ENCODE results near the gene CSKMT. TPM values are rescaled to one million over a fixed set of nuclear protein-coding genes. Genes with fewer than 3 reads are reported as not detected.

CSKMT gene
- total RNA-seq, 1 donor from 2014 or later, result 3.6 TPM

Other genes with a start within 250 kb of the CSKMT start
- gene SCGB1A1, start 246.3 kb upstream of the CSKMT start, total RNA-seq, result not detected in 2 replicates
- 409 and 1,601 TPM in 2 replicates for gene AHNAK, start 118.5 kb upstream of the CSKMT start, total RNA-seq
- 1,513 and 1,623 TPM in 2 replicates for gene EEF1G, start 91.4 kb upstream of the CSKMT start, total RNA-seq
- gene TUT1, start 73.8 kb upstream of the CSKMT start, total RNA-seq, result 5.9 and 12.7 TPM in 2 replicates
- gene MTA2, start 63.4 kb upstream of the CSKMT start, total RNA-seq, result 121 and 212 TPM in 2 replicates
- gene EML3, start 52.5 kb upstream of the CSKMT start, total RNA-seq, result 14.9 and 29.7 TPM in 2 replicates
- gene ROM1, start 52.1 kb upstream of the CSKMT start, total RNA-seq, result 0.87 and 2.5 TPM in 2 replicates
- 37.2 and 39.6 TPM in 2 replicates for gene B3GAT3, start 43.3 kb upstream of the CSKMT start, total RNA-seq
- gene GANAB, start 18.7 kb upstream of the CSKMT start, total RNA-seq, result 146 and 347 TPM in 2 replicates
- gene INTS5, start 12.0 kb upstream of the CSKMT start, total RNA-seq, result 28.1 and 33.8 TPM in 2 replicates
- 20.8 and 33.9 TPM in 2 replicates for gene C11orf98, start 102 bp upstream of the CSKMT start, total RNA-seq
- gene UQCC3, start 6.4 kb downstream of the CSKMT start, total RNA-seq, result 4.1 and 6.1 TPM in 2 replicates
- gene LBHD1, start 7.0 kb downstream of the CSKMT start, total RNA-seq, result 3.9 and 5.0 TPM in 2 replicates
- gene UBXN1, start 13.8 kb downstream of the CSKMT start, total RNA-seq, result 97.6 and 105 TPM in 2 replicates
- 0.17 and 0.25 TPM in 2 replicates for gene LRRN4CL, start 24.2 kb downstream of the CSKMT start, total RNA-seq
- 47.8 and 50.4 TPM in 2 replicates for gene BSCL2, start 42.1 kb downstream of the CSKMT start, total RNA-seq
- not detected in 2 replicates for gene GNG3, start 42.4 kb downstream of the CSKMT start, total RNA-seq
- gene HNRNPUL2, start 62.1 kb downstream of the CSKMT start, total RNA-seq, result 4.3 and 18.4 TPM in 2 replicates
- 25.0 and 25.1 TPM in 2 replicates for gene TTC9C, start 63.2 kb downstream of the CSKMT start, total RNA-seq
- gene ZBTB3, start 88.8 kb downstream of the CSKMT start, total RNA-seq, result 8.7 and 11.8 TPM in 2 replicates
- gene POLR2G, start 96.3 kb downstream of the CSKMT start, total RNA-seq, result 46.0 and 78.3 TPM in 2 replicates
- gene TAF6L, start 106.1 kb downstream of the CSKMT start, total RNA-seq, result 15.1 and 20.7 TPM in 2 replicates
- 26.6 and 46.4 TPM in 2 replicates for gene TMEM179B, start 122.1 kb downstream of the CSKMT start, total RNA-seq
- 15.1 and 29.3 TPM in 2 replicates for gene TMEM223, start 126.7 kb downstream of the CSKMT start, total RNA-seq
- 7.6 and 50.3 TPM in 2 replicates for gene NXF1, start 140.1 kb downstream of the CSKMT start, total RNA-seq
- 23.1 and 38.8 TPM in 2 replicates for gene STX5, start 166.7 kb downstream of the CSKMT start, total RNA-seq
- gene TEX54, start 167.5 kb downstream of the CSKMT start, total RNA-seq, result not detected in 2 replicates
- 42.8 and 59.9 TPM in 2 replicates for gene WDR74, start 174.3 kb downstream of the CSKMT start, total RNA-seq
- 95.0 and 163 TPM in 2 replicates for gene SLC3A2, start 215.6 kb downstream of the CSKMT start, total RNA-seq

Data from renal cortical epithelial cell (primary cell).